ENCODE measurements around the gene PLIN1. TPM values are rescaled to one million over a fixed set of nuclear protein-coding genes. Genes with fewer than 3 reads are reported as not detected.

The PLIN1 gene
- total RNA-seq, 4 donors from 2014 or later: 4.6 to 48.3 (median 11.9) TPM

- Histone ChIP-seq H3K36me3 (peaks cover 0 to 11% (median 0%) of the 10 kb centered on the region in 4 donors), H3K4me1 (no peaks in the 10 kb centered on the region), H3K9me3 (peaks cover 7 to 12% of the 10 kb centered on the region in 2 donors), H3K4me3 (no peak overlapping the region), H3K27me3 (no peaks in the 10 kb centered on the region), H3K27ac (no peak overlapping the region)
- TF ChIP-seq POLR2A (IDR thresholded peaks at IDR 0.05) (no peak), CTCF (IDR thresholded peaks at IDR 0.05) (no peak), POLR2AphosphoS5 (IDR thresholded peaks at IDR 0.05) (no peak), EP300 (IDR thresholded peaks at IDR 0.05; ENCODE audit: low read depth) (no peak)
- in situ Hi-C loops (cut with MboI; ENCODE audit: low pct_ligation_motif_present in 1 of 4, low pct_unique_long_range_greater_than_20kb in 1 of 4, low sequenced_read_pairs in 3 of 4): no loop called here
- intact Hi-C loops (cut with DNase I; ENCODE audit: low total_unique reads): no loop called here
- WGBS, 2 donors (ENCODE audit: low coverage in 1 of 2): 95 to 100% methylated on average over 1 of the region's 1 CpG
- no peak for DNase-seq
Measured at GRCh38 chr15:89615135-89615534, 64.0 kb downstream of the PLIN1 start.

Small RNA genes lying within 50 kb of the gene (small RNA-seq; reads per million reads assigned to genes)
- gene RNU6-132P: 0 reads per million in 4 donors

Other genes starting within 250 kb of the PLIN1 start
- under 1 TPM in 1 of 4 donors, not detected in 3; 0.41 TPM for gene RHCG, start 182.8 kb downstream of the PLIN1 start, total RNA-seq
- gene TICRR, start 103.9 kb downstream of the PLIN1 start, total RNA-seq: 1 to 10 TPM in 1 of 4 donors, under 1 TPM in 2, not detected in 1; 0.27 to 1.4 (median 0.95) TPM
- 10 to 100 TPM in 1 of 4 donors, 1 to 10 TPM in 3; 2.3 to 11.5 (median 5.4) TPM for gene KIF7, start 23.9 kb downstream of the PLIN1 start, total RNA-seq
- 100 to 1,000 TPM in 1 of 4 donors, 10 to 100 TPM in 2, 1 to 10 TPM in 1; 6.8 to 113 (median 40.6) TPM for gene PEX11A, start 11.4 kb upstream of the PLIN1 start, total RNA-seq
- gene WDR93, start 11.4 kb upstream of the PLIN1 start, total RNA-seq: not detected
- 10 to 100 TPM in 3 of 4 donors, 1 to 10 TPM in 1; 8.6 to 13.5 (median 12.5) TPM for gene MESP1, start 71.9 kb upstream of the PLIN1 start, total RNA-seq
- under 1 TPM in 2 of 4 donors, not detected in 2; 0.64 to 0.96 TPM for gene MESP2, start 97.0 kb upstream of the PLIN1 start, total RNA-seq
- 1,000 to 10,000 TPM in 1 of 4 donors, 100 to 1,000 TPM in 3; 133 to 1,054 (median 474) TPM for gene ANPEP, start 135.5 kb upstream of the PLIN1 start, total RNA-seq
- 10 to 100 TPM; 20.9 to 90.0 (median 72.6) TPM for gene AP3S2, start 214.6 kb upstream of the PLIN1 start, total RNA-seq
- gene ARPIN, start 233.6 kb upstream of the PLIN1 start, total RNA-seq: 10 to 100 TPM; 24.1 to 48.6 (median 37.6) TPM

Measured in transverse colon (tissue), 4 donors.